GM19324 (cell line): Measurements from ENCODE around the gene ETV3.

ENCODE experiments used
- ATAC-seq: cut with Tn5 transposase; IDR thresholded peaks from one replicate; pipeline ENCODE4 v1.9.1; 2021; ENCODE audit warnings: mild to moderate bottlenecking, moderate library complexity; ENCODE audit not compliant: unreplicated experiment, low FRiP score

Gene ETV3

GRCh38 chr1:157141212-157141855, 3.1 kb upstream of the ETV3 start:
- ATAC-seq = no peak

GRCh38 chr1:157140063-157140588, 1.9 kb upstream of the ETV3 start:
- ATAC-seq = no peak

GRCh38 chr1:157139052-157139715, 989 bp upstream of the ETV3 start:
- no peak for ATAC-seq

GRCh38 chr1:157137408-157138219, 581 bp downstream of the ETV3 start:
- ATAC-seq = no peak

- no peak for ATAC-seq
Measured at GRCh38 chr1:157137046-157137407, 1.2 kb downstream of the ETV3 start.

GRCh38 chr1:157136133-157136532, 2.1 kb downstream of the ETV3 start:
- ATAC-seq = no peak

GRCh38 chr1:157135646-157136045, 2.5 kb downstream of the ETV3 start:
- no peak for ATAC-seq

GRCh38 chr1:157135070-157135469, 3.1 kb downstream of the ETV3 start:
- ATAC-seq = no peak

- ATAC-seq = no peak
Measured at GRCh38 chr1:157134442-157134841, 3.8 kb downstream of the ETV3 start.

GRCh38 chr1:157133426-157133825, 4.8 kb downstream of the ETV3 start:
- ATAC-seq = no peak

- ATAC-seq = no peak
Measured at GRCh38 chr1:157132616-157133167, 5.5 kb downstream of the ETV3 start.

- no peak for ATAC-seq
Measured at GRCh38 chr1:157132111-157132510, 6.1 kb downstream of the ETV3 start.

GRCh38 chr1:157131281-157131680, 6.9 kb downstream of the ETV3 start:
- no peak for ATAC-seq

GRCh38 chr1:157124855-157125254, 13.3 kb downstream of the ETV3 start:
- ATAC-seq = no peak

- ATAC-seq = no peak
Measured at GRCh38 chr1:157119448-157119847, 18.7 kb downstream of the ETV3 start.

GRCh38 chr1:157119008-157119407, 19.2 kb downstream of the ETV3 start:
- ATAC-seq = no peak

- no peak for ATAC-seq
Measured at GRCh38 chr1:157117527-157118057, 20.6 kb downstream of the ETV3 start.

GRCh38 chr1:157116737-157117103, 21.5 kb downstream of the ETV3 start:
- no peak for ATAC-seq

- ATAC-seq = no peak
Measured at GRCh38 chr1:157115851-157116736, 22.1 kb downstream of the ETV3 start.

GRCh38 chr1:157115429-157115838, 22.8 kb downstream of the ETV3 start:
- ATAC-seq = no peak
